Activated CD4-positive, alpha-beta T cell treated with anti-CD3 and anti-CD28 coated beads, Interleukin-2, Interleukin-4, amounts not matched to agents 100 ng/mL and 50 ng/mL, durations not matched to agents 16 hours and 8 hours (primary cell): ENCODE data around the gene CORO1C.

Experiments used
- DNase-seq: peaks from one replicate; pipeline ENCODE4 v3.0.0-alpha.2; 2020; ENCODE audit warnings: low spot score

Gene CORO1C

GRCh38 chr12:108696111-108696995 lies 35.0 kb downstream of the CORO1C start:
- DNase-seq = peak; percentile 74

GRCh38 chr12:108694812-108695278 lies 36.5 kb downstream of the CORO1C start:
- peak; percentile 75 for DNase-seq

- DNase-seq = no peak
Measured at GRCh38 chr12:108693751-108694150, 37.6 kb downstream of the CORO1C start.

- no peak for DNase-seq
Measured at GRCh38 chr12:108693186-108693730, 38.1 kb downstream of the CORO1C start.

- DNase-seq = no peak
Measured at GRCh38 chr12:108691998-108692808, 39.1 kb downstream of the CORO1C start.

GRCh38 chr12:108691175-108691997 lies 39.9 kb downstream of the CORO1C start:
- DNase-seq = peak; percentile 89

GRCh38 chr12:108690542-108691174 lies 40.7 kb downstream of the CORO1C start:
- no peak for DNase-seq

GRCh38 chr12:108690191-108690518 lies 41.2 kb downstream of the CORO1C start:
- no peak for DNase-seq

GRCh38 chr12:108689314-108690190 lies 41.8 kb downstream of the CORO1C start:
- DNase-seq = peak; percentile 67

- no peak for DNase-seq
Measured at GRCh38 chr12:108686780-108687179, 44.5 kb downstream of the CORO1C start.

- peak; percentile 28 for DNase-seq
Measured at GRCh38 chr12:108685469-108686260, 45.7 kb downstream of the CORO1C start.

GRCh38 chr12:108683906-108684556 lies 47.3 kb downstream of the CORO1C start:
- no peak for DNase-seq

GRCh38 chr12:108681317-108681716 lies 50.0 kb downstream of the CORO1C start:
- DNase-seq = no peak

GRCh38 chr12:108679106-108679681 lies 52.1 kb downstream of the CORO1C start:
- DNase-seq = no peak

- DNase-seq = peak; percentile 32
Measured at GRCh38 chr12:108678104-108678730, 53.1 kb downstream of the CORO1C start.

- no peak for DNase-seq
Measured at GRCh38 chr12:108677381-108677780, 53.9 kb downstream of the CORO1C start.

- no peak for DNase-seq
Measured at GRCh38 chr12:108676707-108677106, 54.6 kb downstream of the CORO1C start.

- no peak for DNase-seq
Measured at GRCh38 chr12:108675792-108676191, 55.5 kb downstream of the CORO1C start.
